HG02973 (cell line): ENCODE data around the gene GPA33.

ENCODE experiments used
- ATAC-seq: cut with Tn5 transposase; IDR thresholded peaks from one replicate; pipeline ENCODE4 v1.9.1; 2021; ENCODE audit warnings: moderate library complexity; ENCODE audit not compliant: unreplicated experiment

GPA33 gene

DNA sequence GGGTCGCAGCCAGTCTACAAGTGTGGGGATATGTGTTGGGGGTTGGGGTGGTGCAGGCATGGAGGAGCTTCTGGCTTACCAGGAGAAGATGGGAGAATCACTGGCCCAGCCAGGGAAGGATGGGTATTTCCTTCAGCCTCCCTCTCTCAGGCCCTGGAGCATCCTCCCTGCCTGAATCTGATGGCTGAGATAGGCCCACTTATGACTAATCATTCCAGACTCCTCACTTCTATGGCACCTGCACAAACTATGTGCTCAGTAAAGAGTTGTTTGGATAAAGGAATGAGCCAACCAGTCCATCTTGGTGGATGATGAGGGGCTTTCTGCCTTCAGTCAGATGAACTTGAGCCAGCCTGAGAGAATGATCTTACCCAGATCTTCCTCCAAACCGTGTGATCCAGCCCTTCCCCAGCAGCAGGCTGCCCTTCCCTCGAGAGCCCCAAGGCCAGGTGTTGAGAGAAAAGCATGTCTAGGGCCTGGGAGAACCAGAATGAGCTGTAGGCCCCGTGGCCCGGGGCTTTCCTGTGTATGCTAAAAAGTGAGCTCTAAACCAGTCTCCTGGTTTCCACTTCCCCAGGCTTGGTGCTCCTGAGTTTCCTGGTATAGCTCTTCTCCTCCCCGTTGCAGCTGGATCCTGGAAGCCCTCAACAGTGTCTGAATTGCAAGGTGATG, 1.3 kb downstream of the GPA33 start:
- ATAC-seq = no peak

- no peak for ATAC-seq
Measured at GRCh38 chr1:167086768-167087167, 3.4 kb downstream of the GPA33 start.

GRCh38 chr1:167086033-167086432, 4.1 kb downstream of the GPA33 start:
- ATAC-seq = no peak

- no peak for ATAC-seq
Measured at GRCh38 chr1:167084757-167085156, 5.4 kb downstream of the GPA33 start.

GRCh38 chr1:167083871-167084270, 6.3 kb downstream of the GPA33 start:
- no peak for ATAC-seq

GRCh38 chr1:167083066-167083665, 7.0 kb downstream of the GPA33 start:
- ATAC-seq = no peak

DNA sequence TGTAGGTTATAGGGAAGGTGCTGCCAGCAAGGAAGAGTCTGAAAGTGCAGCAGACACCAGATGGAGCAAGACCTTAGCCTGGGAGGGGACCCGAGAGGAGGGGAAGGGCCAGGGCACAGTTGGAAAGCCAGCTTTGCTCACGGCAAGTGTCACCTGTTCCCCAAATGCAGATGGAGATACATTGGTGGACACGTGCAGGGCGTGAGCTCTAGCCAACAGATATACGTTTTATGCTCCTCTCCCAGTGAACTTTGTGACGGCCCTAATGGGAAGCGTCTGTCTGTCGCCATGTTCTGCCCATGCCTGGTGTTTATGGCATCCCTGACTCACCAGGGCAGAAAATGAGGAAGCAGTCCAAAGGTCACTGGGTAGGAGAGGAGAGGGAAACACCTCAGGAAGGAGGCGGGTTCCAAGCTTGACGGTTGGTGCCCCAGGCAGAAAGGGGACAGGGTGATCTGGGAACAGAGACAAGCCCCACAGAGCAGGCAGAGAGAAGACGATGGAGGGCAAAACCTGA, 7.6 kb downstream of the GPA33 start:
- ATAC-seq = no peak

DNA sequence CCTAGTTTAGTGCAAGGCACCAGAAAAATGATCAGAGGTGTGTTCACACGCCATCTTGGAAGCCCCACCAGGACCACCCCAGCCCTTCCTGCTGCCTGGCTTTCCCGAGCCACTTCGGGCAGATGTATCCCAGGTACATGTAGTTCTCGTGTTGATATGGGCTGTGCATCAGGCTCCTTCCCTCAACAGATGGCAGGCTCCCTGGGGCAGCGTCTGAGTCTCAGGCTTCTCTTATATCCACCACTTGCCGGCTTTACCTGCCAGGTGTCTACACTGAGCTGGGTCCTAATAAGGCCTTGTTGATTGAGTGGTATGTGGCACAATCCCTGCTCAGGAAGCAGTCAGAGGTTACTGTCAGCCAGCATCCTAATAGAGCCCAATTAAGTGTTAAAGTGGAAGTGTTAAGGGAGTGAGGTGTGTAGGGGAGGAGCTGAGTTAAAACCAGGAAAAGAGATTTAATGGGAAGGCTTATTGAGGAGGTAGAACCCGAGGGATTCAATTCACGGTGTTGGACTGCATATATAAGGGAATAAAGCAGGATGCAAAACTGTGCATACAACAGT, 8.5 kb downstream of the GPA33 start:
- no peak for ATAC-seq

GRCh38 chr1:167077868-167078210, 12.3 kb downstream of the GPA33 start:
- ATAC-seq = no peak

DNA sequence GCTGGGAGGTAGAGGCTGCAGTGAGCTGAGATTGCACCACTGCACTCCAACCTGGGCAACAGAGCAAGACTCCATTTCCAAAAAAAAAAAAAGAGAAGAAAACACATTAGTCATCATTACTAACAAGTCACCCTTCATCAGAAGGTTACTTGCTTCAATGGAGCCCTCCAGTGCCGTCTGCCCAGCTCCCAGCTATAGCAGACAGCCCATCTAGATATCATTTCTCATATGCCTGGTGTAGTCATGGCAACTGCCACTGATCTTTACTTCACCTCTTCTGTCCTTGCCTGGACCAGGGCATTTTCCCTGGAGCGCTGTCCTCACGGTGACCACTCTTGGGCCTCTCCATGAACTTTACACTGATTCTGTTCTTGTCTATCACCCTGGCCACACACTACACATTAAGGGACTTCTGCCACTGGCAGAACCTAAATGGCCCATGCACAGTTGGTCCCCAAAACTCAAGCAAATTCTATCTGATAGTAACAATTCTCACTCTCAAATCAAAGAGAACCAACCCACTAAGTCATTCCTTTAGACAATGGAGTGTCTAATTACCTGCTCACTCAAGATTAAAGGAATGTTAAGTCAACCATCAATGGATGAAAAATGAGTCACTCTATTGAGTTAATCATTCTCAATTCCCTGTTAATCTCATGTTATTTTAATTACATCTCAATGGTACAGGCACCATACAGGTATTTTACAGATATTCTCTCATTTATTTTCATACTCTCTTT, 12.9 kb downstream of the GPA33 start:
- no peak for ATAC-seq

- no peak for ATAC-seq
Measured at GRCh38 chr1:167076136-167076710, 14.0 kb downstream of the GPA33 start.

- ATAC-seq = no peak
Measured at GRCh38 chr1:167071286-167071685, 18.9 kb downstream of the GPA33 start.

DNA sequence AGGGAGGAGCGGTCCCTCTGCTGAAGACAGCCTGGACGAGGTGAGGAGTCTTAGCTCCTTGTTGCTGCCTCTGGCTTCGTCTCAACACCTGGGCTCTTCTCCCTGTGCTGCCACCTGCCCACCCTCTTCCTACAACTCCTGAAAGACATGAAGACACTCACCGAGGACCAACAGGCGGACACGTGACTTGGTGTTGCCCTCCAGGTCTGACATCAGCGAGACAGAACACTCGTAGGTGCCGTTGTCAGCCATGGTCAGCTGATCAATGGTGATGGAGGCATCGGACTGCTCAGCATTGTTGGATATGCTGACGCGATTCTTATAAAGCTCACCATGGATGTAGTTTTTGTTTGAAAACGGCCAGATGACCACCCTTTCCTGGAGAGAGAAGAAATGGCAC, 21.4 kb downstream of the GPA33 start:
- ATAC-seq = no peak

DNA sequence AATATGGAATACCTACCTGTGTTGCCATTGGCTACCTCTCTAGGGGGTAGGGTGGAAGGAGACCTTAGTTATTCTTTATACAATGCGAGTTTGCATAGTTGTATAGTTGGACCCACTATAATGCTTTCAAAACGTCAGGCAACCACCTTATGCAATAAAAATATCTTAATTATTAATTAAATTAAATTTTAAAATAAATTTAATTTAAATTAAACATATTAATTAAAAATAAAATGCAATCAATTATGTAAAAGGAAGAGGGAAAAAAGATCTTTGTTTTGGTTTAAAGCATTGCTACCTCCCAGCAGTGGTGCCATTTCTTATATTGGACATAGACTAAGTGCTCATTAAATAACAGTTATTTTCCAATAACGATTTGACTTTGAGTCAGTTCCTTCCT, 22.3 kb downstream of the GPA33 start:
- ATAC-seq = no peak

DNA sequence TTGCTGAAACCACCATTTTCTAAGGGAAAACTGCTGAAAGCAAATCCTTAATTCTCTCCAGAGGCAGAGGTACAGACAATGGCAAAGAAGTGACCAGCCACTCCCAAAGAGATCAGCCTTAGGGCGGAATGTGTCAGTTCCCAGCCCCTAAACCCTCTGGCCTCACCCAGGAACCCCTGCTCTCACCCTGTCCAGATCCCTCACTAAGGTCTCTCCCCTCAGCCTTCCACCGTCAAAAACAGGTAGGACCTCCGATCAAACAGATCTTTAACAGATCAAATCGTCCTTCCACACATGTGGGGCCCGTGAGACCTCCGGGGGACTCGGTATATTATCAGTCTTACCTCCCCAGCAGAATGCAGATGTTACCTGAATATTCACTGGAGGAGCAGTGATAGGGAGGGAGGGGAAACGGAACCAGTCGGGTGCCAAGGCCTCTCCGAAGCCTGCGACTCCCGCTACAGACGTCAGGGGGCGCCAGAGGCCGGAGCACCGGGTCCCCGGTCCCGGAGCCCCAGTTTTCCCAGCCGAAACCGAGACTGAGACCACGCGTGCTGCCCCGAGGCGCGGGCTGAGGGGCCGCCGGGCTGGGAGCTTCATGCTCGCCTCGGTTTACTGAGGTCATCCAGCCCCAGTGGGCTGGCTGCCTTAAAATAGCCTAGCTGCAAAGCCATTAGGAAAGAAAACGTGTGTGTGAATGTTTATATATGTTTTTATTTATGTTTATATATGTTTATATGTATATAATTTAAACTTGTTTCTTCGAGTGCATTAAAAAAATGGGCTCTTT, 23.6 kb downstream of the GPA33 start:
- peak; percentile 76 for ATAC-seq

GRCh38 chr1:167065471-167065870, 24.7 kb downstream of the GPA33 start:
- no peak for ATAC-seq

DNA sequence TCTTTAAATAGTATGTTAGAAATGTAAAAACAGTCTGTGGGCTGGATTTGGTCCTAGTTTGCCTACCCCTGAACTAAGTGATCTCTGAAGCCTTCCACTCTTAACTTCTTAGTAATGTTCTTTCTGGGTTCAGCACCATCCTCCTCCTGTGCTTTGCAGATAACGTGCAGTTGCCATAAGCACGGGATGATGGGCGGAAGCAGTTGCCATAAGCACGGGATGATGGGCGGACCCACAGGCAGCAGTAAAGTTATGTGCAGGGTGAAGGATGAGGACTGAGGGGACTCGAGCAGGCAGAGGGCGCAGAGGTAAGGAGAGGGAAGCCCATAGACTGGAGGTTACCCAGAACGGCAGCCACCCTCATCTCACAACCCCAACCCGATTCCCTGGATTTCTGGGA, 25.6 kb downstream of the GPA33 start:
- ATAC-seq = no peak

GRCh38 chr1:167061073-167061464, 29.1 kb downstream of the GPA33 start:
- no peak for ATAC-seq

GRCh38 chr1:167060141-167061072, 29.8 kb downstream of the GPA33 start:
- no peak for ATAC-seq

GRCh38 chr1:167059809-167060107, 30.4 kb downstream of the GPA33 start:
- ATAC-seq = no peak
